ENCODE results near the gene UNC5C.

GRCh38 chr4:95367824-95368223 lies 180.9 kb downstream of the UNC5C start:
- TF ChIP-seq, protein P1, sequence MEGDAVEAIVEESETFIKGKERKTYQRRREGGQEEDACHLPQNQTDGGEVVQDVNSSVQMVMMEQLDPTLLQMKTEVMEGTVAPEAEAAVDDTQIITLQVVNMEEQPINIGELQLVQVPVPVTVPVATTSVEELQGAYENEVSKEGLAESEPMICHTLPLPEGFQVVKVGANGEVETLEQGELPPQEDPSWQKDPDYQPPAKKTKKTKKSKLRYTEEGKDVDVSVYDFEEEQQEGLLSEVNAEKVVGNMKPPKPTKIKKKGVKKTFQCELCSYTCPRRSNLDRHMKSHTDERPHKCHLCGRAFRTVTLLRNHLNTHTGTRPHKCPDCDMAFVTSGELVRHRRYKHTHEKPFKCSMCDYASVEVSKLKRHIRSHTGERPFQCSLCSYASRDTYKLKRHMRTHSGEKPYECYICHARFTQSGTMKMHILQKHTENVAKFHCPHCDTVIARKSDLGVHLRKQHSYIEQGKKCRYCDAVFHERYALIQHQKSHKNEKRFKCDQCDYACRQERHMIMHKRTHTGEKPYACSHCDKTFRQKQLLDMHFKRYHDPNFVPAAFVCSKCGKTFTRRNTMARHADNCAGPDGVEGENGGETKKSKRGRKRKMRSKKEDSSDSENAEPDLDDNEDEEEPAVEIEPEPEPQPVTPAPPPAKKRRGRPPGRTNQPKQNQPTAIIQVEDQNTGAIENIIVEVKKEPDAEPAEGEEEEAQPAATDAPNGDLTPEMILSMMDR (IDR thresholded peaks at IDR 0.05): no peak
- no peak for TF ChIP-seq POLR2A (IDR thresholded peaks at IDR 0.05)

All from breast epithelium (tissue), 3 donors.